Testis (tissue), 5 donors: ENCODE data around the gene SLF2. TPM values are rescaled to one million over a fixed set of nuclear protein-coding genes. Genes with fewer than 3 reads are reported as not detected.

ENCODE experiments used
- DNase-seq: peaks from one replicate; pipeline ENCODE4 v3.0.0-alpha.2; 2019
- H3K27ac ChIP-seq, 2 donors: fragments of 200-600 bp; sonication (generic); one replicate each; pipeline ENCODE4 v1.5.1; 2019
- H3K27me3 ChIP-seq: fragments of 200-600 bp; sonication (generic); one replicate; pipeline ENCODE4 v1.5.1; 2019
- H3K36me3 ChIP-seq: fragments of 200-600 bp; sonication (generic); one replicate; pipeline ENCODE4 v1.5.1; 2017; ENCODE audit warnings: low read depth; ENCODE audit errors: missing control alignments
- H3K4me1 ChIP-seq: fragments of 200-600 bp; sonication (generic); one replicate; pipeline ENCODE4 v1.5.1; 2019
- H3K4me3 ChIP-seq, 2 donors: fragments of 200-600 bp; sonication (generic); one replicate each; pipeline ENCODE4 v1.5.1; 2017 to 2019
- H3K9me3 ChIP-seq: fragments of 200-600 bp; sonication (generic); one replicate; pipeline ENCODE4 v1.5.1; 2017
- POLR2A ChIP-seq: fragments of 450-650 bp; IDR thresholded peaks from one replicate; pipeline ENCODE4 v1.6.1; 2017; ENCODE audit warnings: antibody characterized with exemption, mild to moderate bottlenecking, moderate library complexity
- WGBS, 2 donors: methylation state at CpG; one replicate each; pipeline ENCODE4 v1.1.5; 2018; 5-methylcytosine and 5-hydroxymethylcytosine counted together
- intact Hi-C: fragments of 100-400 bp; cut with DNase I; formaldehyde crosslinking; loops from one replicate; pipeline ENCODE4 v1.15.1; 2023; ENCODE audit warnings: low total_unique reads
- long read RNA-seq, 2 donors: transcript quantifications; one replicate each; lab custom pipeline, GENCODE V29; 2026
- polyA plus RNA-seq: library from polyadenylated mRNA; stranded (reverse); fragments of 350-450 nt; fragmentation: Illumina TruSeq; extraction: RNeasy Lipid Tissue Mini Kit (QIAGEN cat#74804); gene quantifications from one replicate; pipeline ENCODE4 v1.2.3, GENCODE V29; 2014; ENCODE audit warnings: low read depth, low replicate concordance; ENCODE audit not compliant: insufficient read depth
- total RNA-seq, 2 donors: library from RNA; depleted of rRNA; stranded (reverse); fragments of >200 nt; gene quantifications; one replicate each; pipeline ENCODE4 v1.2.3, GENCODE V29; 2016
- TF ChIP-seq, protein P1 (sequence below), 3 experiments: fragments of 450-650 bp in 2 of 3; fragments of 200-600 bp in 1 of 3; sonication (generic) in 1 of 3; IDR thresholded peaks; one replicate each; pipeline ENCODE4 v1.5.1; 2016 to 2019; ENCODE audit warnings: antibody characterized with exemption in 3 of 3, mild to moderate bottlenecking in 2 of 3, moderate library complexity in 1 of 3

Gene SLF2, protein sequence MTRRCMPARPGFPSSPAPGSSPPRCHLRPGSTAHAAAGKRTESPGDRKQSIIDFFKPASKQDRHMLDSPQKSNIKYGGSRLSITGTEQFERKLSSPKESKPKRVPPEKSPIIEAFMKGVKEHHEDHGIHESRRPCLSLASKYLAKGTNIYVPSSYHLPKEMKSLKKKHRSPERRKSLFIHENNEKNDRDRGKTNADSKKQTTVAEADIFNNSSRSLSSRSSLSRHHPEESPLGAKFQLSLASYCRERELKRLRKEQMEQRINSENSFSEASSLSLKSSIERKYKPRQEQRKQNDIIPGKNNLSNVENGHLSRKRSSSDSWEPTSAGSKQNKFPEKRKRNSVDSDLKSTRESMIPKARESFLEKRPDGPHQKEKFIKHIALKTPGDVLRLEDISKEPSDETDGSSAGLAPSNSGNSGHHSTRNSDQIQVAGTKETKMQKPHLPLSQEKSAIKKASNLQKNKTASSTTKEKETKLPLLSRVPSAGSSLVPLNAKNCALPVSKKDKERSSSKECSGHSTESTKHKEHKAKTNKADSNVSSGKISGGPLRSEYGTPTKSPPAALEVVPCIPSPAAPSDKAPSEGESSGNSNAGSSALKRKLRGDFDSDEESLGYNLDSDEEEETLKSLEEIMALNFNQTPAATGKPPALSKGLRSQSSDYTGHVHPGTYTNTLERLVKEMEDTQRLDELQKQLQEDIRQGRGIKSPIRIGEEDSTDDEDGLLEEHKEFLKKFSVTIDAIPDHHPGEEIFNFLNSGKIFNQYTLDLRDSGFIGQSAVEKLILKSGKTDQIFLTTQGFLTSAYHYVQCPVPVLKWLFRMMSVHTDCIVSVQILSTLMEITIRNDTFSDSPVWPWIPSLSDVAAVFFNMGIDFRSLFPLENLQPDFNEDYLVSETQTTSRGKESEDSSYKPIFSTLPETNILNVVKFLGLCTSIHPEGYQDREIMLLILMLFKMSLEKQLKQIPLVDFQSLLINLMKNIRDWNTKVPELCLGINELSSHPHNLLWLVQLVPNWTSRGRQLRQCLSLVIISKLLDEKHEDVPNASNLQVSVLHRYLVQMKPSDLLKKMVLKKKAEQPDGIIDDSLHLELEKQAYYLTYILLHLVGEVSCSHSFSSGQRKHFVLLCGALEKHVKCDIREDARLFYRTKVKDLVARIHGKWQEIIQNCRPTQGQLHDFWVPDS
- total RNA-seq (100 to 1,000 TPM; 150 to 171 TPM), polyA plus RNA-seq (42.6 TPM)
- long read RNA-seq, donor 1, full-length matches to known transcripts, result 15 of 44 reads
- long read RNA-seq, donor 1, partial matches to known transcripts, result 29 of 44 reads
- long read RNA-seq, donor 1, other reads (novel, unspliced or antisense), result 0 of 44 reads
- long read RNA-seq, donor 2, full-length matches to known transcripts, result 5 of 47 reads
- long read RNA-seq, donor 2, partial matches to known transcripts, result 42 of 47 reads
- long read RNA-seq, donor 2, other reads (novel, unspliced or antisense), result 0 of 47 reads

DNA sequence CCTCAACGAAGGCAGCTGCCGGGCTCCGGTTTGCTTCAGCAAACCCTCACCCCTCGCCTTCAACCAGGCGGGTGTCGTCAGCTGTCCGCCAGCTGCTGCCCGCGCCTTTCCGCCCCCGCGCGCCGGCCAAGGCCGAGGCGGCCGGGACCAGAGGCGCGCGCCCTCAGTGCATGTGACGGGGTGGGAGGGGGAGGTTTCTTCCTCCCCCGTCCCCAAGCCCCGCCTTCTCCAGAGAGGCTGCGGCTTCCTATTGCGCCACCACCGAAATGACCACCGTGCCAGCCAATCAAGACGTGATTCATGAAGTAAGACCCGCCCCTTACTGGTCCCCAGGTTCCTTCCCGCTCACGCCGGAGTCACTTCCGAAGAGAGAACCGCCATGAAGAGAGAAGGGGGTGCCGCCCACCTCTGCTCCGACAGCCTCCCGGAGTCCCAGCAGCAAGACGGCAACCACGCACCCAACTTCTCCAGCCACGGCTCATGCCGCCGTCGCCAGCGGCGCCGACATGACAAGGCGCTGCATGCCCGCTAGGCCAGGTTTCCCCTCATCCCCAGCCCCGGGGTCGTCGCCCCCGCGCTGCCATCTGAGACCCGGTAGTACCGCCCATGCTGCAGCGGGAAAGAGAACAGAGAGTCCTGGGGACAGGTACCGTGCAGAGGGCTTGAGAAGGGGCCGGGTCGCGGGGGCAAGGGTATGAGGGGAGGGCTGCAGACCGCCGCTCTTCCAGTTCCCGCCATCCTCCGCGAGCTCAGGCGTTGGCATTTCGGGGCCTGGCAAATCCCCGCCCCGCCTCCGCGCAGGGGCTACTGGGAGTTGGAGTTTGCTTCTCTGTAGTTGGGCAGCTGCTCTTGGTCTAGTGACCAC is at the start of gene SLF2:
TSS of gene SLF2 (plus strand) at position 359 of the 865 bp plus-strand sequence. CDS start at position 507, 148 bp downstream.
- TF ChIP-seq POLR2A, result peak; percentile 33
- TF ChIP-seq, protein P1, sequence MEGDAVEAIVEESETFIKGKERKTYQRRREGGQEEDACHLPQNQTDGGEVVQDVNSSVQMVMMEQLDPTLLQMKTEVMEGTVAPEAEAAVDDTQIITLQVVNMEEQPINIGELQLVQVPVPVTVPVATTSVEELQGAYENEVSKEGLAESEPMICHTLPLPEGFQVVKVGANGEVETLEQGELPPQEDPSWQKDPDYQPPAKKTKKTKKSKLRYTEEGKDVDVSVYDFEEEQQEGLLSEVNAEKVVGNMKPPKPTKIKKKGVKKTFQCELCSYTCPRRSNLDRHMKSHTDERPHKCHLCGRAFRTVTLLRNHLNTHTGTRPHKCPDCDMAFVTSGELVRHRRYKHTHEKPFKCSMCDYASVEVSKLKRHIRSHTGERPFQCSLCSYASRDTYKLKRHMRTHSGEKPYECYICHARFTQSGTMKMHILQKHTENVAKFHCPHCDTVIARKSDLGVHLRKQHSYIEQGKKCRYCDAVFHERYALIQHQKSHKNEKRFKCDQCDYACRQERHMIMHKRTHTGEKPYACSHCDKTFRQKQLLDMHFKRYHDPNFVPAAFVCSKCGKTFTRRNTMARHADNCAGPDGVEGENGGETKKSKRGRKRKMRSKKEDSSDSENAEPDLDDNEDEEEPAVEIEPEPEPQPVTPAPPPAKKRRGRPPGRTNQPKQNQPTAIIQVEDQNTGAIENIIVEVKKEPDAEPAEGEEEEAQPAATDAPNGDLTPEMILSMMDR (IDR thresholded peaks at IDR 0.05), result peak in 1 of 3 experiments; percentile 5
- Histone ChIP-seq H3K27ac (peak within 1 kb of the TSS; percentile 86 to 93), H3K9me3 (no peaks in the 10 kb centered on the region), H3K4me3 (peak within 1 kb of the TSS; percentile 83 to 97), H3K4me1 (peaks cover 52% of the 10 kb centered on the region), H3K36me3 (no peaks in the 10 kb centered on the region), H3K27me3 (no peaks in the 10 kb centered on the region)
- WGBS, 2 donors, result 0% methylated on average over 18 to 68 of the region's 71 CpGs
- DNase-seq, result peak; percentile 99
- intact Hi-C loops, result no loop called here

DNA sequence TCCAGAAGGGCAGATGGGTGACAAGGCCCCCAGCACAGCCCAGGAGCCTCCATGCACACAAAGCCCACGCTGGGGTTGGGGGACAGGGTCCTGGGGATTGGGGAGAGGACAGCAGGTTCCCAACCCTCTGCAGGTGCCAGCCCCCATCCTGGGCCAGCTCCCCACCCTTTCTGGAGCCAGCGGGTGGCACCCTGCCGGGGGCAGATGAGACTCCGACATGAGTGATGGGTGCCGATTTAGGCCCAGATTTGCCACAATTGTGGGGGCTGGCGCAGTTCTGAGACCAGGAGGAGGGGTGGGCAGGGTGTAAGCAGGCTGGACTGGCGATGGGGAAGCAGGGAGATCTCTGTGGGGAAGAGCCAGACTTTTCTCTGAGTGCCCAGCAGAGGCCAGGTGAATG is 49.3 kb upstream of the SLF2 start:
- no peak overlapping the region for H3K4me3 ChIP-seq
- no peak overlapping the region for H3K27ac ChIP-seq
- no peaks in the 10 kb centered on the region for H3K27me3 ChIP-seq
- TF ChIP-seq, protein P1 (IDR thresholded peaks at IDR 0.05), result no peak
- no peak for TF ChIP-seq POLR2A
- no peak for DNase-seq
- WGBS, 2 donors, result 91 to 94% methylated on average over 6 to 7 of the region's 7 CpGs
- H3K4me1 ChIP-seq, result no peaks in the 10 kb centered on the region
- intact Hi-C loops, result no loop called here
- H3K9me3 ChIP-seq, result no peaks in the 10 kb centered on the region
- H3K36me3 ChIP-seq, result no peaks in the 10 kb centered on the region

DNA sequence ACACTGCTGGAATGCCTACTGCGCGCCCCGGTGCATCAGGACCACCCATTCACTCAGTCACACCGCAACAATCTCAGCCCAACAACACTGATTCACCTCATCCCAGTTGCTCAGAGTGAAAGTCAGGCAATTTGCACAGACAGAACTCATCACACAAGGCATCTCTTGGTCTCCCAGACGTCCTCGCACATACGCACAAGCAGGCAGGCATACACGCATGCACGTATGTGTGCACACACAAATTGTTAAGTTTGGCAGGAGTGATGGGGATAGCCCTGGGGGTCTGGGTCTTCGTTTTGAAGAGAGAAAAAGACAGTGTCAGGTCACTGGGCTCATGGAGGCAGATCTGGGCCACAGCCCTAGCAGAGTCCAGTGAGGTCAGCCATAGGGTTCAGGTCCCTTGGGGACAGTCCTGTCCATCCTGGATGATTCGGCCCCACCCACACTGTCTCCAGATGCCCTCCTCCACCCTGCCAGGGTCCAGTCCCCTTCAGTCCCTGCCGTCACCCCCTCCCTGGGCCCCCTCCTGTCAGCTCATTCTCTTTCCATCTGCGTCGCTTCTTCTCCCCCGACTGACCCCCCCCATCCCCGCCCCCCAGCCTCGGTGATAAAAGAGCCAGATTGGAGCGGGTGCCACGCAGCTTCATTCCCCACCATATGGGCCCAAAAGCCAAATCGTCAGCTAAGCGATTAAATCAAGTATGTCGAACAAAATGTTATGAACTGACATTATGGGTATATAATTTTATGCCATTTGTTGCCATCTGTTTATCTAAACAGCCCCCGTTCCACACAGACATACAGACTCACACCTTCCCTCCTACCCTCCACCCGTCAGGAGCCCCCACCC is 48.5 kb upstream of the SLF2 start:
- no peak overlapping the region for H3K27ac ChIP-seq
- no peaks in the 10 kb centered on the region for H3K9me3 ChIP-seq
- H3K4me1 ChIP-seq, result no peaks in the 10 kb centered on the region
- WGBS, 2 donors, result 86 to 88% methylated on average over 21 to 24 of the region's 24 CpGs
- H3K27me3 ChIP-seq, result no peaks in the 10 kb centered on the region
- no peak for DNase-seq
- intact Hi-C loops, result no loop called here
- no peaks in the 10 kb centered on the region for H3K36me3 ChIP-seq
- TF ChIP-seq, protein P1 (IDR thresholded peaks at IDR 0.05), result no peak
- no peak for TF ChIP-seq POLR2A
- no peak overlapping the region for H3K4me3 ChIP-seq
